Testis (tissue), 2 donors: Measurements from ENCODE around the gene BABAM2.

Source experiments
- POLR2A ChIP-seq: fragments of 450-650 bp; IDR thresholded peaks from one replicate; pipeline ENCODE4 v1.6.1; 2017; ENCODE audit warnings: antibody characterized with exemption, mild to moderate bottlenecking, moderate library complexity
- TF ChIP-seq, protein P1 (sequence below), 3 experiments: fragments of 450-650 bp in 2 of 3; fragments of 200-600 bp in 1 of 3; sonication (generic) in 1 of 3; IDR thresholded peaks; one replicate each; pipeline ENCODE4 v1.5.1; 2016 to 2019; ENCODE audit warnings: antibody characterized with exemption in 3 of 3, mild to moderate bottlenecking in 2 of 3, moderate library complexity in 1 of 3

DNA sequence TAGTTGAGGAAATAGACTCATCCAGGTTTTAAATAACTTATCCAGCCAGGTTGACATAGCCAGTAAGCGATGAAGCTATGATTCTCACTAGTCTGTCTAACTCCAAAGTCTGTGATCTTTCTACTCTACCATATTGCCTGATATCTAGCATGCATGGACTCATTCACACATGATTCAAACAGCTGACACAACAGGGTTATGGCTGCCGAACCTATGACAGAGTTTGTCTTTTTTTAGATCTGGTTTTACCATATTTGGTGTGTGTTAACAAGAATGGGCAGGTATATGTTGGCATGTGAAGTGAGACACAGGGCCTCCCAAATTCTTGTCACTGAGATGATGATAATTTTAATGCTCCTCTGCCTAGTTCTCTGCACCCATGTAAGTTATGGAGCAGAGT, 210.6 kb downstream of the BABAM2 start:
- TF ChIP-seq, protein P1, sequence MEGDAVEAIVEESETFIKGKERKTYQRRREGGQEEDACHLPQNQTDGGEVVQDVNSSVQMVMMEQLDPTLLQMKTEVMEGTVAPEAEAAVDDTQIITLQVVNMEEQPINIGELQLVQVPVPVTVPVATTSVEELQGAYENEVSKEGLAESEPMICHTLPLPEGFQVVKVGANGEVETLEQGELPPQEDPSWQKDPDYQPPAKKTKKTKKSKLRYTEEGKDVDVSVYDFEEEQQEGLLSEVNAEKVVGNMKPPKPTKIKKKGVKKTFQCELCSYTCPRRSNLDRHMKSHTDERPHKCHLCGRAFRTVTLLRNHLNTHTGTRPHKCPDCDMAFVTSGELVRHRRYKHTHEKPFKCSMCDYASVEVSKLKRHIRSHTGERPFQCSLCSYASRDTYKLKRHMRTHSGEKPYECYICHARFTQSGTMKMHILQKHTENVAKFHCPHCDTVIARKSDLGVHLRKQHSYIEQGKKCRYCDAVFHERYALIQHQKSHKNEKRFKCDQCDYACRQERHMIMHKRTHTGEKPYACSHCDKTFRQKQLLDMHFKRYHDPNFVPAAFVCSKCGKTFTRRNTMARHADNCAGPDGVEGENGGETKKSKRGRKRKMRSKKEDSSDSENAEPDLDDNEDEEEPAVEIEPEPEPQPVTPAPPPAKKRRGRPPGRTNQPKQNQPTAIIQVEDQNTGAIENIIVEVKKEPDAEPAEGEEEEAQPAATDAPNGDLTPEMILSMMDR (IDR thresholded peaks at IDR 0.05) = no peak
- TF ChIP-seq POLR2A = no peak
